ENCODE results near the gene NLGN1.
"Not testable (repeated sequence)": the region's sequence is repeated elsewhere in the genome, so short reads cannot be mapped to it uniquely, and the experiment has no call there.

Gene NLGN1

GRCh38 chr3:173439004-173439403 is 41.5 kb downstream of the NLGN1 start:
- no peak for DNase-seq (ENCODE audit: extremely low spot score)
- TF ChIP-seq ELF4 (IDR thresholded peaks at IDR 0.05) (no peak), L3MBTL2 (conservative IDR thresholded peaks at IDR 0.05) (no peak), SP1 (IDR thresholded peaks at IDR 0.05) (no peak), PKNOX1 (IDR thresholded peaks at IDR 0.05) (no peak), TARDBP (IDR thresholded peaks at IDR 0.05) (no peak), FOXM1 (IDR thresholded peaks at IDR 0.05; ENCODE audit: borderline replicate concordance) (no peak), NFRKB (IDR thresholded peaks at IDR 0.05) (no peak), ZNF384 (IDR thresholded peaks at IDR 0.05) (no peak), FOXA1 (IDR thresholded peaks at IDR 0.05) (no peak), LEF1 (IDR thresholded peaks at IDR 0.05; ENCODE audit: borderline replicate concordance) (no peak), CTBP1 (IDR thresholded peaks at IDR 0.05; ENCODE audit: borderline replicate concordance) (no peak), FOXK2 (IDR thresholded peaks at IDR 0.05) (no peak), HDGF (IDR thresholded peaks at IDR 0.05; ENCODE audit: borderline replicate concordance) (no peak), SUZ12 (IDR thresholded peaks at IDR 0.05) (no peak), BHLHE40 (IDR thresholded peaks at IDR 0.05; ENCODE audit: borderline replicate concordance) (no peak), ARNT (IDR thresholded peaks at IDR 0.05) (no peak)
- POLR2A ChIA-PET = no interaction called here
- CTCF ChIA-PET = no interaction called here

DNA sequence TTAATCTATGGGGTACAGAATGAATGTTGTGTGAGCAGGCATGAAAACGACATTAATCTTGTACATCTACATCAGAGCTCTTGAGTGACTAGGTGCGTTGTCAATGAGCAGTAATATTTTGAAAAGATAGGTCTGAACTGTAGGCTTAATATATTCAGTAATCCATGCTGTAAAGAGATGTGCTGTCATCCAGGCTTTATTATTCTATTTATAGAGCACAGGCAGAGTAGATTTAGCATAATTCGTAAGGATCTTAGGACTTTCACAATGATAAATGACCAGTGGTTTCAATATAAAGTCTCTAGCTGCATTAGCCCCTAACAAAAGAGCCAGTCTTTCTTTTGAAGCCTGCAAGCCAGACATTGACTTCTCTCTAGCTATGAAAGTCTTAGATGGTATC is 43.0 kb downstream of the NLGN1 start:
- no peak for TF ChIP-seq TARDBP (IDR thresholded peaks at IDR 0.05)
- TF ChIP-seq LEF1 (IDR thresholded peaks at IDR 0.05; ENCODE audit: borderline replicate concordance) = no peak
- no peak for TF ChIP-seq HDGF (IDR thresholded peaks at IDR 0.05; ENCODE audit: borderline replicate concordance)
- no peak for TF ChIP-seq BHLHE40 (IDR thresholded peaks at IDR 0.05; ENCODE audit: borderline replicate concordance)
- TF ChIP-seq NFRKB (IDR thresholded peaks at IDR 0.05) = no peak
- no peak for TF ChIP-seq CTBP1 (IDR thresholded peaks at IDR 0.05; ENCODE audit: borderline replicate concordance)
- no peak for TF ChIP-seq FOXK2 (IDR thresholded peaks at IDR 0.05)
- TF ChIP-seq ZNF384 (IDR thresholded peaks at IDR 0.05) = no peak
- no peak for TF ChIP-seq PKNOX1 (IDR thresholded peaks at IDR 0.05)
- no peak for TF ChIP-seq L3MBTL2 (conservative IDR thresholded peaks at IDR 0.05)
- no peak for TF ChIP-seq FOXA1 (IDR thresholded peaks at IDR 0.05)
- DNase-seq (ENCODE audit: extremely low spot score) = no peak
- CTCF ChIA-PET = no interaction called here
- POLR2A ChIA-PET = no interaction called here

GRCh38 chr3:173451561-173451960 is 54.0 kb downstream of the NLGN1 start:
- DNase-seq (ENCODE audit: extremely low spot score); CTCF ChIA-PET; POLR2A ChIA-PET: not testable (repeated sequence)

DNA sequence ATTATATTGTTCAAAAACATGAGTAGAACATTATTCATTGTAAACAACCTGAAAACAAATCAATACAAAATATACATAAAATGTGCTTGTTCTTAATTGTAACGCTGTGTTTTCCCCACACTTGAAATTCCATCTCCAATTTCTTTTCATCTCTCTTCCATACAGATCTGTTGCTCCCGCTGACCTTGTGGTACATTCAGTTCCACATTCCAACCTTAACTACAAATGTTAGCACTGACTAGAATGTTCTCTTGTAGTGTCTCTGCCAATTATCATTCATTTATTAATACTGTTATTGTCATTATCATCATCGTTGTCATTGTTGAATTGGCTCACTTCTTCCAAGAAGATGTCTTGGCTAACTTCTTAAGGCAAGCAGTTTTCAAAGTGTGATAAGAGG is 65.7 kb downstream of the NLGN1 start:
- TF ChIP-seq SUZ12 (IDR thresholded peaks at IDR 0.05) = no peak
- TF ChIP-seq FOXA1 (IDR thresholded peaks at IDR 0.05) = no peak
- TF ChIP-seq ZNF384 (IDR thresholded peaks at IDR 0.05) = no peak
- TF ChIP-seq LEF1 (IDR thresholded peaks at IDR 0.05; ENCODE audit: borderline replicate concordance) = no peak
- no peak for TF ChIP-seq SP1 (IDR thresholded peaks at IDR 0.05)
- no peak for TF ChIP-seq FOXM1 (IDR thresholded peaks at IDR 0.05; ENCODE audit: borderline replicate concordance)
- no peak for TF ChIP-seq ARNT (IDR thresholded peaks at IDR 0.05)
- no peak for TF ChIP-seq HDGF (IDR thresholded peaks at IDR 0.05; ENCODE audit: borderline replicate concordance)
- TF ChIP-seq NFRKB (IDR thresholded peaks at IDR 0.05) = no peak
- TF ChIP-seq TARDBP (IDR thresholded peaks at IDR 0.05) = no peak
- POLR2A ChIA-PET = no interaction called here
- no peak for DNase-seq (ENCODE audit: extremely low spot score)
- CTCF ChIA-PET = no interaction called here

DNA sequence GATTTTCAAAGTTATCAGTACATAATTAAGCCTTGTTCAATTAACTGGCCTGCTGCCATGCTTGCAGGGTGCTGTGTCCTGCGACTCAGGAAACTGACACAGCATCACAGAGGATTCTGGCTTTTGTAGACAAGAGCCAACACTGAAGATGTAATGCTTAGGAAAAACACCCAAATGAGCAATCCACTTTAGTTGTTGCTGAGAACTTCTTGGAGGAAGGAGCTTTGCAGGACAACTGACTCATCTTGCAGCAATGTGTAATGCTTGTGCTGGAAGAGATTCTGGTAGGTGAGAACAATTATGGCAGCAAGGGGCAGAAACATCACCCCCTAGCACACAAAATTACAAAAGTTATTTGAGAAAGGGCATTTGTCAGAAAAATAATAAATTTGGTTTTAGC is 67.6 kb downstream of the NLGN1 start:
- ChIA-PET CTCF (no interaction called here), POLR2A (no interaction called here)
- TF ChIP-seq TARDBP (IDR thresholded peaks at IDR 0.05) = no peak
- no peak for TF ChIP-seq CTBP1 (IDR thresholded peaks at IDR 0.05; ENCODE audit: borderline replicate concordance)
- TF ChIP-seq HDGF (IDR thresholded peaks at IDR 0.05; ENCODE audit: borderline replicate concordance) = no peak
- TF ChIP-seq PKNOX1 (IDR thresholded peaks at IDR 0.05) = no peak
- DNase-seq (ENCODE audit: extremely low spot score) = no peak

GRCh38 chr3:173465898-173466678 is 68.5 kb downstream of the NLGN1 start:
- TF ChIP-seq SUZ12 (IDR thresholded peaks at IDR 0.05) (no peak), ARNT (IDR thresholded peaks at IDR 0.05) (no peak), BHLHE40 (IDR thresholded peaks at IDR 0.05; ENCODE audit: borderline replicate concordance) (no peak), HDGF (IDR thresholded peaks at IDR 0.05; ENCODE audit: borderline replicate concordance) (no peak), CTBP1 (IDR thresholded peaks at IDR 0.05; ENCODE audit: borderline replicate concordance) (no peak), TARDBP (IDR thresholded peaks at IDR 0.05) (no peak), FOXK2 (IDR thresholded peaks at IDR 0.05) (no peak), NFRKB (IDR thresholded peaks at IDR 0.05) (no peak), LEF1 (IDR thresholded peaks at IDR 0.05; ENCODE audit: borderline replicate concordance) (no peak), L3MBTL2 (conservative IDR thresholded peaks at IDR 0.05) (no peak), SP1 (IDR thresholded peaks at IDR 0.05) (no peak), FOXM1 (IDR thresholded peaks at IDR 0.05; ENCODE audit: borderline replicate concordance) (no peak), PKNOX1 (IDR thresholded peaks at IDR 0.05) (no peak), ZNF384 (IDR thresholded peaks at IDR 0.05) (no peak), FOXA1 (IDR thresholded peaks at IDR 0.05) (no peak), ELF4 (IDR thresholded peaks at IDR 0.05) (no peak)

More at GRCh38 chr3:173465898-173466678, 68.5 kb downstream of the NLGN1 start:
- DNase-seq (ENCODE audit: extremely low spot score) = no peak
- ChIA-PET POLR2A (no interaction called here), CTCF (no interaction called here)
